Measurements from ENCODE around the gene GABRG3. TPM values are rescaled to one million over a fixed set of nuclear protein-coding genes. Genes with fewer than 3 reads are reported as not detected.

Gene GABRG3
- total and polyA plus RNA-seq, 11 donors, result not detected

DNA sequence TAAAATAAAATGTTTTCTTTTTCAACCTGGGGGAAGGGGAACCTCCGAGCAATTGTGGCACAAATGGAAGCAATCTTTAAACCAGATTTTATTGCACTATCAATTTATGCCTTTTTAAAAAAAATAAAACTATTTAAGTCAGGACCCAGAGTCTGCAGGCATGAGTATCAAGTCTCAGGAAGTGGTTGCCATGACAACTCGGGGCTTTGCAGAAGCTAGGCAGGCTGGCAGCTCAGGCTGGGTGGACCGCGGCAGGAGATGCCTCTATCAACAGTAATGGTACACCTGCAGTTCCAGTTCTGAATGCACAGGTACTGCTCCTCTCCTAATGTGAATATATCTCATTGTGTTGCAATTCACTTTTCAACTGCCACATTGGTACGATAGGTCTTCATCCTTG, 447.7 kb downstream of the GABRG3 start:
- ATAC-seq (no peak), DNase-seq (no peak)
- 48 to 58% (median 53%) methylated on average over 5 of the region's 5 CpGs for WGBS, 4 donors
- Histone ChIP-seq H3K4me1 (no peaks in the 10 kb centered on the region), H3K27me3 (peaks cover 0 to 12% (median 0%) of the 10 kb centered on the region in 9 donors), H3K4me3 (no peak overlapping the region), H3K36me3 (no peaks in the 10 kb centered on the region), H3K27ac (no peak overlapping the region), H3K9me3 (no peaks in the 10 kb centered on the region)
- TF ChIP-seq, protein P1, sequence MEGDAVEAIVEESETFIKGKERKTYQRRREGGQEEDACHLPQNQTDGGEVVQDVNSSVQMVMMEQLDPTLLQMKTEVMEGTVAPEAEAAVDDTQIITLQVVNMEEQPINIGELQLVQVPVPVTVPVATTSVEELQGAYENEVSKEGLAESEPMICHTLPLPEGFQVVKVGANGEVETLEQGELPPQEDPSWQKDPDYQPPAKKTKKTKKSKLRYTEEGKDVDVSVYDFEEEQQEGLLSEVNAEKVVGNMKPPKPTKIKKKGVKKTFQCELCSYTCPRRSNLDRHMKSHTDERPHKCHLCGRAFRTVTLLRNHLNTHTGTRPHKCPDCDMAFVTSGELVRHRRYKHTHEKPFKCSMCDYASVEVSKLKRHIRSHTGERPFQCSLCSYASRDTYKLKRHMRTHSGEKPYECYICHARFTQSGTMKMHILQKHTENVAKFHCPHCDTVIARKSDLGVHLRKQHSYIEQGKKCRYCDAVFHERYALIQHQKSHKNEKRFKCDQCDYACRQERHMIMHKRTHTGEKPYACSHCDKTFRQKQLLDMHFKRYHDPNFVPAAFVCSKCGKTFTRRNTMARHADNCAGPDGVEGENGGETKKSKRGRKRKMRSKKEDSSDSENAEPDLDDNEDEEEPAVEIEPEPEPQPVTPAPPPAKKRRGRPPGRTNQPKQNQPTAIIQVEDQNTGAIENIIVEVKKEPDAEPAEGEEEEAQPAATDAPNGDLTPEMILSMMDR (IDR thresholded peaks at IDR 0.05), result no peak
- TF ChIP-seq POLR2A (IDR thresholded peaks at IDR 0.05), result no peak
- intact Hi-C loops (cut with DNase I), result no loop called here

DNA sequence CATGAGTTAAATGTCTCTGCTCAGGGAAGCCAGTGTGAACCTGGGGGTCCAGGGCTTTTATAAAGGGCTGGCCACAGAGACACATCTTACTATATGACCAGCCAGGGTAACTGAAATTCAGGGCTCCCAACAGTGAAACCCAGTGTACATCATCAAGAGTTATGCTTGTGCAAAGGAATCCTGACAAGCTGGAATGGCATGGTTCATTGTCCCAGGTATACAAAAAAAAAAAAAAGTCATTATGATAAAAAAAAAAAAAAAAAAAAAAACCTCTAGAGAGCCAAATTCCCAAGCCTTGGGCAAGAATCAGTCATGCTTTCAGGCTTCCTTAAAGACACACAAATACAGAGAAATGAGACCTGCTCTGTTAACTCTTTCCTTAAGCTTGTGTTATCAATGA, 452.0 kb downstream of the GABRG3 start:
- Histone ChIP-seq H3K27ac (no peak overlapping the region), H3K27me3 (no peaks in the 10 kb centered on the region), H3K36me3 (no peaks in the 10 kb centered on the region), H3K4me1 (no peaks in the 10 kb centered on the region), H3K4me3 (no peak overlapping the region), H3K9me3 (no peaks in the 10 kb centered on the region)
- DNase-seq (no peak), ATAC-seq (no peak)
- intact Hi-C loops (cut with DNase I), result no loop called here
- TF ChIP-seq, protein P1 (IDR thresholded peaks at IDR 0.05), result no peak
- no peak for TF ChIP-seq POLR2A (IDR thresholded peaks at IDR 0.05)

DNA sequence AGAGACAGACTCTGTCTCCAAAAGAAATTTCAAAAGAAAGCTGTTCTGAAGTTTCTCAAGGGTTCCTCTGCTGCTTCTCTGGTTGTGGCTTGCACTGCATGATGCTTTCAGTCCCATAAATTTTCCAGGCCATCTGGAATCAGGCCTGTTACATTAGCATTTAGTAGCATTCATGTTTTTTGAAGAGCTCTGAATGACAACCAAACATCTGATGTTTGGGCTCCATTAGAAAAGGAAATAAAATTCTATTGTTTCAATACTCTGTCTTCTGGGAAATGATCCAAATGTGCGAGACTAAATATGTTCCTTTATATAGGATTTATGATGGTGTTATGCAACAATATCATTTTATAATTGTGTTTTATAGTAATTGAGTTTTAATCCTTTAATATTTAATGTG, 455.8 kb downstream of the GABRG3 start:
- Histone ChIP-seq H3K9me3 (peaks cover 0 to 15% (median 2%) of the 10 kb centered on the region in 12 donors), H3K4me1 (no peaks in the 10 kb centered on the region), H3K27ac (no peak overlapping the region), H3K4me3 (no peak overlapping the region), H3K27me3 (no peaks in the 10 kb centered on the region), H3K36me3 (no peaks in the 10 kb centered on the region)
- ATAC-seq (no peak), DNase-seq (no peak)
- no peak for TF ChIP-seq POLR2A (IDR thresholded peaks at IDR 0.05)
- TF ChIP-seq, protein P1 (IDR thresholded peaks at IDR 0.05), result no peak
- intact Hi-C loops (cut with DNase I), result no loop called here
- WGBS, 4 donors, result 46 to 51% (median 49%) methylated on average over 1 of the region's 1 CpG

DNA sequence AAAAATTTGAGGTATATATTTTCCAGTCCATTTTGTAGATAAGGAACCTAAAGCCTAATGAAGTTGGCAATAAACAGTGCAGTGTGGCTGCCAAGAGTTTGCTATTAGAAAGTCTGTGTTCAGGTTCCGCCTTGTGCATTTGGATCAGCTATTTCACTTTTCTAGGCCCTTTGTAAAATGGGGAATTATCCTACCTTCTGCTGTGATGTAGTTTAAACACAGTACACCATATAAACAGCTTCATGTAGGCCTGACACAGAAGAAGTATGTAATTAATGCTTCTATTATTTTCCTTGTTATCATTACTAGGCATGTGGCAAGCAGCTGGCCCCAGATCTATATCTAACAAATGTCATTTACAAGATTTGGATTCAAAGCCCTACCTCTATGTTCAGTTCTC, 456.3 kb downstream of the GABRG3 start:
- WGBS, 4 donors, result 87 to 93% (median 90%) methylated on average over 1 of the region's 1 CpG
- ATAC-seq (no peak), DNase-seq (no peak)
- no peaks in the 10 kb centered on the region for H3K27me3 ChIP-seq
- no peak overlapping the region for H3K27ac ChIP-seq
- H3K9me3 ChIP-seq, result peaks cover 0 to 19% (median 2%) of the 10 kb centered on the region in 12 donors
- no peak overlapping the region for H3K4me3 ChIP-seq
- H3K4me1 ChIP-seq, result no peaks in the 10 kb centered on the region
- intact Hi-C loops (cut with DNase I), result no loop called here
- no peak for TF ChIP-seq POLR2A (IDR thresholded peaks at IDR 0.05)
- TF ChIP-seq, protein P1 (IDR thresholded peaks at IDR 0.05), result no peak
- H3K36me3 ChIP-seq, result no peaks in the 10 kb centered on the region

Measured in heart left ventricle (tissue), 16 donors.